H1 (cell line): ENCODE data around the gene LBHD1. TPM values are rescaled to one million over a fixed set of nuclear protein-coding genes. Genes with fewer than 3 reads are reported as not detected.

Source experiments
- ATF3 ChIP-seq: IDR thresholded peaks from 2 replicates; pipeline ENCODE4 v1.6.1; 2011; ENCODE audit warnings: low read depth, mild to moderate bottlenecking, low read length; ENCODE audit not compliant: insufficient read depth
- CTBP2 ChIP-seq: IDR thresholded peaks from 2 replicates; pipeline ENCODE4 v1.7.0; 2011; ENCODE audit warnings: borderline replicate concordance, mild to moderate bottlenecking, moderate library complexity, mixed read lengths, low read length; ENCODE audit not compliant: insufficient read depth, insufficient read length
- GTF2F1 ChIP-seq: IDR thresholded peaks from 2 replicates; pipeline ENCODE4 v1.6.1; 2012; ENCODE audit warnings: low read depth, low read length, improper control_type of control experiment, borderline replicate concordance
- JUND ChIP-seq: IDR thresholded peaks from 2 replicates; pipeline ENCODE4 v1.6.1; 2011; ENCODE audit warnings: mild to moderate bottlenecking, improper control_type of control experiment, low read length
- TAF7 ChIP-seq: optimal IDR thresholded peaks from 2 replicates; pipeline ENCODE3; 2011; ENCODE audit warnings: low read depth, mild to moderate bottlenecking, inconsistent platforms, low read length, moderate library complexity, borderline replicate concordance
- TEAD4 ChIP-seq: IDR thresholded peaks from 2 replicates; pipeline ENCODE4 v1.6.1; 2012; ENCODE audit warnings: low read depth, low read length, inconsistent platforms, mixed read lengths
- polyA plus RNA-seq, 7 experiments: library from polyadenylated mRNA; depleted of rRNA in 3 of 7; stranded (reverse) in 5 of 7; unstranded in 2 of 7; fragments of >200 nt in 5 of 7; fragments of 200-250 nt in 2 of 7; gene quantifications; 1 replicate in 5 of 7; 2 replicates in 1 of 7; 4 replicates in 1 of 7; pipeline versions ENCODE4 v1.2.1 to v1.2.3, GENCODE V29; 2011 to 2013; ENCODE audit warnings: missing spikeins in 2 of 7, mixed read lengths in 2 of 7
- total RNA-seq: library from RNA; stranded (reverse); fragmentation: NEBNext Ultra II Directional; extraction: Animal tissue kit (Norgen Biotek cat#: 25700); gene quantifications from 2 replicates; pipeline ENCODE4 v1.2.1, GENCODE V29; 2021

LBHD1 gene
- total and polyA plus RNA-seq, 2 of the 8 experiments (the other 6 are each of a cell fraction or from before 2014, with no cell fraction given), result 2.3 to 5.2 TPM

- TF ChIP-seq GTF2F1, result peak; percentile 14; the same call in 1 of the 2 replicates
- TF ChIP-seq TAF7, result no peak
- TF ChIP-seq CTBP2, result no peak
- TF ChIP-seq ATF3, result no peak
- no peak for TF ChIP-seq TEAD4
- TF ChIP-seq JUND, result no peak
Observed at GRCh38 chr11:62671236-62671607, 845 bp downstream of the LBHD1 start (continued).
